Activated T-helper 17 cell treated with anti-CD3 and anti-CD28 coated beads, Interleukin-2, amount 50 U/mL, for 72 hours (primary cell): ENCODE measurements around the gene ZNF385C. TPM values are rescaled to one million over a fixed set of nuclear protein-coding genes. Genes with fewer than 3 reads are reported as not detected.

Experiments used
- ATAC-seq: fragments of 150-1000 bp; cut with Tn5 transposase; replicated peaks from 2 replicates; pipeline ENCODE4 v1.10.0; 2021; ENCODE audit warnings: mild to moderate bottlenecking, moderate library complexity
- H3K27ac Mint-ChIP-seq: one replicate; pipeline ENCODE4 v1.8.0; 2022; ENCODE audit warnings: mixed read lengths
- H3K27me3 Mint-ChIP-seq: one replicate; pipeline ENCODE4 v1.8.0; 2022; ENCODE audit warnings: mixed read lengths
- H3K36me3 Mint-ChIP-seq: one replicate; pipeline ENCODE4 v1.8.0; 2022; ENCODE audit warnings: low read depth, mild to moderate bottlenecking, mixed read lengths
- H3K4me1 Mint-ChIP-seq: one replicate; pipeline ENCODE4 v1.8.0; 2022; ENCODE audit warnings: mixed read lengths
- H3K4me3 Mint-ChIP-seq: one replicate; pipeline ENCODE4 v1.8.0; 2022; ENCODE audit warnings: mild to moderate bottlenecking, mixed read lengths
- H3K9me3 Mint-ChIP-seq: one replicate; pipeline ENCODE4 v1.8.0; 2022; ENCODE audit warnings: mixed read lengths
- total RNA-seq, 2 donors: library from RNA; stranded (reverse); gene quantifications; one replicate each; pipeline ENCODE4 v1.2.3, GENCODE V29; 2022

ZNF385C gene
- total RNA-seq, 2 donors from 2014 or later, result 0.15 to 0.48 TPM

GRCh38 chr17:41982026-41982760, 116.1 kb downstream of the ZNF385C start:
- Mint-ChIP-seq H3K4me1 (no peaks in the 10 kb centered on the region), H3K4me3 (no peak overlapping the region), H3K36me3 (peaks cover 95% of the 10 kb centered on the region), H3K27ac (peak overlapping the region; percentile 24), H3K27me3 (no peaks in the 10 kb centered on the region), H3K9me3 (no peaks in the 10 kb centered on the region)
- no peak for ATAC-seq

- no peak for ATAC-seq
- no peak overlapping the region for H3K4me3 Mint-ChIP-seq
- no peaks in the 10 kb centered on the region for H3K4me1 Mint-ChIP-seq
- no peaks in the 10 kb centered on the region for H3K9me3 Mint-ChIP-seq
- H3K27me3 Mint-ChIP-seq, result no peaks in the 10 kb centered on the region
- H3K27ac Mint-ChIP-seq, result peak overlapping the region; percentile 68
- peaks cover 95% of the 10 kb centered on the region for H3K36me3 Mint-ChIP-seq
Observed at GRCh38 chr17:41977991-41978390, 120.3 kb downstream of the ZNF385C start.

GRCh38 chr17:41976142-41976768, 122.0 kb downstream of the ZNF385C start:
- H3K36me3 Mint-ChIP-seq, result peaks cover 92% of the 10 kb centered on the region
- no peak for ATAC-seq
- no peaks in the 10 kb centered on the region for H3K9me3 Mint-ChIP-seq
- H3K4me3 Mint-ChIP-seq, result no peak overlapping the region
- no peaks in the 10 kb centered on the region for H3K4me1 Mint-ChIP-seq
- no peaks in the 10 kb centered on the region for H3K27me3 Mint-ChIP-seq
- peak overlapping the region; percentile 51 for H3K27ac Mint-ChIP-seq

Other genes starting within 250 kb of the ZNF385C start
- 10 to 100 TPM; 15.1 to 16.2 TPM for gene KLHL11, start 233.1 kb downstream of the ZNF385C start, total RNA-seq
- 100 to 1,000 TPM in 1 of 2 donors, 10 to 100 TPM in 1; 95.4 to 222 TPM for gene ACLY, start 179.5 kb downstream of the ZNF385C start, total RNA-seq
- under 1 TPM; 0.63 to 0.93 TPM for gene ODAD4, start 167.9 kb downstream of the ZNF385C start, total RNA-seq
- gene CNP, start 131.7 kb downstream of the ZNF385C start, total RNA-seq, result 10 to 100 TPM; 51.4 to 82.9 TPM
- 100 to 1,000 TPM in 1 of 2 donors, 10 to 100 TPM in 1; 79.5 to 118 TPM for gene DNAJC7, start 81.0 kb downstream of the ZNF385C start, total RNA-seq
- gene NKIRAS2, start 78.4 kb downstream of the ZNF385C start, total RNA-seq, result 10 to 100 TPM; 12.0 to 14.9 TPM
- gene C17orf113, start 47.9 kb downstream of the ZNF385C start, total RNA-seq, result under 1 TPM; 0.06 to 0.32 TPM
- gene DHX58, start 14.2 kb upstream of the ZNF385C start, total RNA-seq, result 10 to 100 TPM; 12.0 to 19.1 TPM
- 10 to 100 TPM; 32.8 to 44.2 TPM for gene KAT2A, start 22.9 kb upstream of the ZNF385C start, total RNA-seq
- gene HSPB9, start 24.3 kb upstream of the ZNF385C start, total RNA-seq, result under 1 TPM in 1 of 2 donors, not detected in 1; 0.13 TPM
- 10 to 100 TPM; 30.4 to 77.7 TPM for gene RAB5C, start 56.5 kb upstream of the ZNF385C start, total RNA-seq
- under 1 TPM; 0.95 to 0.99 TPM for gene KCNH4, start 82.7 kb upstream of the ZNF385C start, total RNA-seq
- not detected for gene HCRT, start 87.0 kb upstream of the ZNF385C start, total RNA-seq
- gene GHDC, start 96.0 kb upstream of the ZNF385C start, total RNA-seq, result 10 to 100 TPM; 19.6 to 24.5 TPM
- 100 to 1,000 TPM; 124 to 255 TPM for gene STAT5B, start 177.9 kb upstream of the ZNF385C start, total RNA-seq
- 100 to 1,000 TPM; 133 to 305 TPM for gene STAT5A, start 190.0 kb upstream of the ZNF385C start, total RNA-seq